T47D (cell line): ENCODE measurements around the gene NELL1.
A peak's percentile ranks its signal among the peaks of the same experiment; 100 is the strongest.

Experiments
- DNase-seq, 2 experiments: peaks; one replicate each; pipeline versions ENCODE4 v3.0.0 to v3.0.0-alpha.2; 2011 to 2012; ENCODE audit warnings: low read depth in 1 of 2, low spot score in 1 of 2
- JUND ChIP-seq: IDR thresholded peaks from 2 replicates; pipeline ENCODE4 v1.6.1; 2012; ENCODE audit warnings: low read depth
- in situ Hi-C: cut with HindIII; loops from 2 replicates; pipeline ENCODE4 v1.10.0; 2016; ENCODE audit warnings: low sequenced_read_pairs, low pct_unique_long_range_greater_than_20kb

NELL1 gene

DNA sequence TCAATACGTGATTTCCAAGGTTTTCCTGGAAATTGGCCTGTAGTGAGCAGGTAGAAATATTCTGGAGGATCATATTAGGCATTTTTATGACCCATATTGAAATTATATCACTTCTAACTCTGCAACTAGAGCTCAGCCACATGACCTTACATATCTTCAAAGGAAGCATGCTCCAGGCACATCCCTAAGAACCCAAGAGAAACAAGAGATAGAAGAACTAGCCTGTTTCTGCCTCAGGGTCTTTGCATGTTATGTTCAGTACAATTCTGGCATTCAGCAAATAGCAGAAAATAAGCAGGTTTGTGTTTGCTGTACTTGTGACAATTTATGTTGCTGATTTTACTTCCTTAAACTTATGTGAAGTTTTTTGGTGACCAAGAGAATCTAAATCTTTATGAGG lies 859.8 kb downstream of the NELL1 start:
- DNase-seq: no peak
- TF ChIP-seq JUND: no peak
- in situ Hi-C loops: no loop called here

DNA sequence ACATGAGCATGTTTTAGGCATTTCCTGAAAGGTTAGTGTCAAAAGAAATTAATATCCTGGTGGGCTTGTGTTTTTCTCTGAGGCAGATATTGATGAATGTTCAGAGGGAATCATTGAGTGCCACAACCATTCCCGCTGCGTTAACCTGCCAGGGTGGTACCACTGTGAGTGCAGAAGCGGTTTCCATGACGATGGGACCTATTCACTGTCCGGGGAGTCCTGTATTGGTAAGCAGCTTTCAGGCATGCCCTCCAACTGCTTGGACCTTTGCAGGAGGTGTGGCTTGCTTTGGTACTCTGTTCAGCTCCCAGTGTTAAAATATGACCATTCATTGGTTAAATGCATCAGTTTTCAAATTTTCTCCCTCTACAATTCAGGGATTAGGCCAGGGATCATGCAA lies 864.9 kb downstream of the NELL1 start:
- TF ChIP-seq JUND: no peak
- in situ Hi-C loops: no loop called here
- no peak for DNase-seq

DNA sequence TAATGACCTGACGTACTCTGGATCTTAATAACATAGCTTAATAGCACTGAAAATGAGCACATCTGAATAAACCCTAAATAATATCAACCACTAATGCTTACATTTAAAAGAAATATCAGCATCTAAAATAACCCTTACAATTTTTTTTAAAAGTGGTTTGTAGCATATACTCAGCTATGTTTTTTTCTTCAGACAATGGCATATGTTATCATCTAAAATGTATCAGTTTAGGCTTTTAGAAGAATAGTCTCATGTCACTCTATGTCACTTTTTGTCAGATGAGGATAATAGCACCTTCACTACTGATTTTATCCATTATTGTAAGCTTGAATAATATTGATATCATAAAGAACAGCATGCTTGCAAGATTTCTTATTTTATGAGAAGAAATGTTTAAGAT lies 868.6 kb downstream of the NELL1 start:
- no peak for DNase-seq
- in situ Hi-C loops: no loop called here
- no peak for TF ChIP-seq JUND

DNA sequence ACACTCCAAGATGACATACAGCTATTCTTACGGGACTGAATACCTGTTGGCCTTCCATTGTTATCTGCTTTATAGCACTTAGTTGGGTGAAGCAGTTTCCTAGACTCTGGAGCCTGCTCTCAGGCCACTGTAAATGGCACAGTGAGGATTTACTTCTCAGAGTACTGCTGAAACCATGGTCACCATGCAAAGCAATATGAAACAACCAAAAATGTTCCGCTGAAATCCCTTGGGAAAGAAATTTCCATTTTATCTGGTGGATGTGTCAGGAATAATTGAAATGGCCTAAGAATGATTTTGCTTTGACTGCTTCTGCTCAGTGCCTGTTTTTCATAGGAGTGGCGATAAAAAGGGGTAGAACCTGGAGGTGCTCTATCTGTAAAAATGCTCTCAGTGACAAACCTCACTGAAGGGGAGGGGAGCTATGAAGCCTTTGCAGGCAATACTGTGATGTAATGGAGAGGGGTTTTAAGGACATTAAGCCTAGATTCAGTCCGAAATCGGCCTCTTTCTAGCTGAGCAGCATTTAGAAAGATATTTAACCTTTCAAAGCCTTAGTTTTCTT lies 871.9 kb downstream of the NELL1 start:
- in situ Hi-C loops: no loop called here
- TF ChIP-seq JUND: no peak
- no peak for DNase-seq

- no peak for DNase-seq
- no peak for TF ChIP-seq JUND
- in situ Hi-C loops: no loop called here
These were observed 874.5 kb downstream of the NELL1 start for GRCh38 chr11:21543901-21544300.

DNA sequence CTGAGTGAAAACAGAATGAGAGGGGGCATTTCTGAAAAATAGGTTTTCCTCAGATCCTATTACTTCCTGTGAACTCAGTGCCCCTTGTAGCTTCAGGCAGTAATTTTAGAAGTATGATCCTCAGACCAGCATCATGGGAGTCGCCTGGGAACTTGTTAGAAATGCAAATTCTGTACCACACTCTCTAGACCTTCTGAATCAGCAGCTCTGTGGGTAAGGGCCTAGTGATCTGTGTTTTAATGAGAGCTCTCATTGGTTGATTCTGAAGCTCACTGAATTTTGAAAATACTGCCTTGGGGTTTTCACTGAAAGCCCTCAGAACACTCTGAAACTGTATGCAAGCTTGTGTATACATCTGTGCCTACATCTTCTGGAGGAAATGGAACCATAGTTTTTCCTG lies 876.3 kb downstream of the NELL1 start:
- no peak for TF ChIP-seq JUND
- in situ Hi-C loops: no loop called here

GRCh38 chr11:21546703-21547102 lies 877.3 kb downstream of the NELL1 start:
- in situ Hi-C loops: no loop called here
- DNase-seq: no peak
- no peak for TF ChIP-seq JUND

More for the DNA sequence above, 876.3 kb downstream of the NELL1 start:
- DNase-seq: no peak

GRCh38 chr11:21552911-21553310 lies 883.5 kb downstream of the NELL1 start:
- peak; percentile 7 to 90 for DNase-seq
- no peak for TF ChIP-seq JUND
- in situ Hi-C loops: no loop called here

GRCh38 chr11:21553795-21554194 lies 884.4 kb downstream of the NELL1 start:
- in situ Hi-C loops: no loop called here
- no peak for TF ChIP-seq JUND
- no peak for DNase-seq

- DNase-seq: no peak
- no peak for TF ChIP-seq JUND
- in situ Hi-C loops: no loop called here
These were observed 884.9 kb downstream of the NELL1 start for GRCh38 chr11:21554284-21554683.

DNA sequence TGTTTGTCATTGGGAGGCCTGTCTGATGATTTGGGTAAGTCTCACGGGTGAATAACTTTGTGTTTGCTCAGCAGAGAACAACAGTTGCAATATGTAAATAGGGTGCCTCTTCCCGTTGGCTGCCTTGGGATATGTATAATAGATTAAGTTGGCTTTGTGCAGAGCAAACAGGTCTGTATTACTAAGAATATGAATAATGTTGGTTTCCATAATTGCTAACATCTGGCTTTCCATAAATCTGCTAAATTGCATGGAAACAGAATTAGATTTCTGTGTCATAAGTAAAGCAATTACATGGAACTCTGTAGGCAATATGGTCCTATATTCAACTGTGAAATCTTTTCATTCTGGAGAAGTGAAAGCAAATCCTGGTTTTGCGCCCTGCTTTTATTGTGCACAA lies 887.5 kb downstream of the NELL1 start:
- in situ Hi-C loops: no loop called here
- no peak for TF ChIP-seq JUND
- DNase-seq: peak in 1 of 2 experiments; percentile 80

- in situ Hi-C loops: no loop called here
- TF ChIP-seq JUND: no peak
- no peak for DNase-seq
These were observed 891.1 kb downstream of the NELL1 start for GRCh38 chr11:21560466-21560975.

- TF ChIP-seq JUND: no peak
- no peak for DNase-seq
- in situ Hi-C loops: no loop called here
These were observed 892.2 kb downstream of the NELL1 start for GRCh38 chr11:21561581-21561980.

DNA sequence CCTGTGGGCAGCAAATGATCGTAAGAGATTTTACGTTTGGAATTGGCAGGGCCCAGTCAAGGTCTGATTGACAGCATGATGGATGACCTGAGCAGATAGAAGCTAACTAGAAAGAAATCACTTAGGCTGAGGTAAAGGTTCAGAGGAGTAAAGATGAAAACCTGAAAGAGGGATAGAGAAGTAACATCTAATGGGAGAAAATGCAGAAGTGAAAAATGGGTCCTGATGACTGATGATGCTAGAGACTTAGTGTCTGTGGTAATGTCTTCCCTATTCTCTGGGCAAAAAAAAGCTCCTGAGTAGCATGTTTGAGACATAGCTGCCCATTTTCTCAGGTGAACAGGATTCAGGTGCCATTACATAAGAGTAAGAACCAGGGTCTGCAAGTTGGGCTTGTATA lies 894.7 kb downstream of the NELL1 start:
- in situ Hi-C loops: no loop called here
- no peak for TF ChIP-seq JUND
- no peak for DNase-seq
